ENCODE results near the gene CCDC60.

The CCDC60 gene

GRCh38 chr12:119447618-119448017, 113.1 kb downstream of the CCDC60 start:
- DNase-seq: no peak

- DNase-seq: no peak
Measured at GRCh38 chr12:119448611-119449131, 114.1 kb downstream of the CCDC60 start.

GRCh38 chr12:119450771-119451170, 116.2 kb downstream of the CCDC60 start:
- no peak for DNase-seq

- no peak for DNase-seq
Measured at GRCh38 chr12:119456824-119457223, 122.3 kb downstream of the CCDC60 start.

- DNase-seq: no peak
Measured at GRCh38 chr12:119457271-119457670, 122.7 kb downstream of the CCDC60 start.

- no peak for DNase-seq
Measured at GRCh38 chr12:119459481-119459880, 125.0 kb downstream of the CCDC60 start.

- DNase-seq: no peak
Measured at GRCh38 chr12:119460876-119461275, 126.3 kb downstream of the CCDC60 start.

- DNase-seq: no peak
Measured at GRCh38 chr12:119461636-119462214, 127.2 kb downstream of the CCDC60 start.

GRCh38 chr12:119463211-119463926, 128.8 kb downstream of the CCDC60 start:
- DNase-seq: no peak

GRCh38 chr12:119468296-119468695, 133.8 kb downstream of the CCDC60 start:
- no peak for DNase-seq

GRCh38 chr12:119475650-119476049, 141.1 kb downstream of the CCDC60 start:
- DNase-seq: no peak

GRCh38 chr12:119476951-119477350, 142.4 kb downstream of the CCDC60 start:
- no peak for DNase-seq

GRCh38 chr12:119479121-119479561, 144.6 kb downstream of the CCDC60 start:
- DNase-seq: no peak

GRCh38 chr12:119480551-119480950, 146.0 kb downstream of the CCDC60 start:
- DNase-seq: no peak

- no peak for DNase-seq
Measured at GRCh38 chr12:119486599-119487154, 152.1 kb downstream of the CCDC60 start.

- no peak for DNase-seq
Measured at GRCh38 chr12:119491814-119492213, 157.3 kb downstream of the CCDC60 start.

- no peak for DNase-seq
Measured at GRCh38 chr12:119500209-119500608, 165.7 kb downstream of the CCDC60 start.

- DNase-seq: no peak
Measured at GRCh38 chr12:119501052-119501451, 166.5 kb downstream of the CCDC60 start.

- no peak for DNase-seq
Measured at GRCh38 chr12:119505001-119505400, 170.5 kb downstream of the CCDC60 start.

- peak; percentile 38 for DNase-seq
Measured at GRCh38 chr12:119512772-119513497, 178.4 kb downstream of the CCDC60 start.

GRCh38 chr12:119528241-119528640, 193.7 kb downstream of the CCDC60 start:
- DNase-seq: peak; percentile 10

GRCh38 chr12:119540476-119540875, 205.9 kb downstream of the CCDC60 start:
- DNase-seq: no peak
